DMS 273 treated with DMSO at 0.1 percent for 48 hours (cell line): ENCODE data around the gene FBXW2.

Experiments
- DNase-seq: peaks from one replicate; lab custom pipeline; 2025; lab: John Stamatoyannopoulos, UW

Gene FBXW2

GRCh38 chr9:120714088-120714845, 78.9 kb downstream of the FBXW2 start, which contains the start of gene MEGF9:
Gene MEGF9, minus strand, starts transcription at chr9:120714470. Its CDS starts 112 bp downstream, at chr9:120714358.
- peak; percentile 89 for DNase-seq

- DNase-seq = no peak
Observed at GRCh38 chr9:120713257-120714087, 79.7 kb downstream of the FBXW2 start.

GRCh38 chr9:120712539-120713031, 80.6 kb downstream of the FBXW2 start:
- no peak for DNase-seq

- no peak for DNase-seq
Observed at GRCh38 chr9:120711841-120712538, 81.2 kb downstream of the FBXW2 start.

- DNase-seq = no peak
Observed at GRCh38 chr9:120711354-120711753, 81.9 kb downstream of the FBXW2 start.

GRCh38 chr9:120710110-120710981, 82.9 kb downstream of the FBXW2 start:
- peak; percentile 18 for DNase-seq

- no peak for DNase-seq
Observed at GRCh38 chr9:120708526-120709224, 84.5 kb downstream of the FBXW2 start.

GRCh38 chr9:120707170-120707569, 86.0 kb downstream of the FBXW2 start:
- no peak for DNase-seq
